HG03342 (cell line): ENCODE results near the gene IFNA4.
"Not testable (repeated sequence)": the region's sequence is repeated elsewhere in the genome, so short reads cannot be mapped to it uniquely, and the experiment has no call there.

Experiments used
- ATAC-seq: cut with Tn5 transposase; IDR thresholded peaks from one replicate; pipeline ENCODE4 v1.9.1; 2021; ENCODE audit warnings: mild to moderate bottlenecking, moderate library complexity; ENCODE audit not compliant: unreplicated experiment

Gene IFNA4

GRCh38 chr9:21166560-21166959 is 20.8 kb downstream of the IFNA4 start, which contains the start of gene IFNA21:
Gene IFNA21, minus strand, starts transcription at chr9:21166660. Its CDS starts 48 bp downstream, at chr9:21166612.
- ATAC-seq = not testable (repeated sequence)

- no peak for ATAC-seq
Observed at GRCh38 chr9:21165516-21165915, 21.9 kb downstream of the IFNA4 start.

- ATAC-seq = peak; percentile 95
Observed at GRCh38 chr9:21160178-21160577, 27.2 kb downstream of the IFNA4 start.

GRCh38 chr9:21155501-21155900 is 31.9 kb downstream of the IFNA4 start:
- no peak for ATAC-seq

- peak; percentile 78 for ATAC-seq
Observed at GRCh38 chr9:21154018-21154608, 33.3 kb downstream of the IFNA4 start.

- peak; percentile 21 for ATAC-seq
Observed at GRCh38 chr9:21153336-21154017, 33.9 kb downstream of the IFNA4 start.

- ATAC-seq = peak; percentile 69
Observed at GRCh38 chr9:21144603-21145002, 42.8 kb downstream of the IFNA4 start.

GRCh38 chr9:21141427-21141882 is 45.9 kb downstream of the IFNA4 start, which contains the start of gene IFNW1:
Gene IFNW1, minus strand, starts transcription at chr9:21141832. Its CDS starts 262 bp downstream, at chr9:21141570.
- ATAC-seq = peak; percentile 56

GRCh38 chr9:21137020-21137419 is 50.4 kb downstream of the IFNA4 start:
- ATAC-seq = no peak
